H1 (cell line): Measurements from ENCODE around the gene BRI3BP. TPM values are rescaled to one million over a fixed set of nuclear protein-coding genes. Genes with fewer than 3 reads are reported as not detected.

ENCODE experiments used
- SAP30 ChIP-seq: fragments of 300-600 bp; sonication (generic); IDR thresholded peaks from 2 replicates; pipeline ENCODE4 v1.7.1; 2012; ENCODE audit warnings: low read length, moderate library complexity, mild to moderate bottlenecking, inconsistent platforms; ENCODE audit not compliant: insufficient read depth, insufficient replicate concordance
- TAF1 ChIP-seq: IDR thresholded peaks from 2 replicates; pipeline ENCODE4 v1.6.1; 2011; ENCODE audit warnings: mild to moderate bottlenecking, low read depth, low read length
- TCF12 ChIP-seq: IDR thresholded peaks from 2 replicates; pipeline ENCODE4 v1.6.1; 2011; ENCODE audit warnings: low read depth, mild to moderate bottlenecking, low read length
- YY1 ChIP-seq: IDR thresholded peaks from 2 replicates; pipeline ENCODE4 v1.6.1; 2011; ENCODE audit warnings: low read depth, mild to moderate bottlenecking, low read length
- polyA plus RNA-seq, 7 experiments: library from polyadenylated mRNA; depleted of rRNA in 3 of 7; stranded (reverse) in 5 of 7; unstranded in 2 of 7; fragments of >200 nt in 5 of 7; fragments of 200-250 nt in 2 of 7; gene quantifications; 1 replicate in 5 of 7; 2 replicates in 1 of 7; 4 replicates in 1 of 7; pipeline versions ENCODE4 v1.2.1 to v1.2.3, GENCODE V29; 2011 to 2013; ENCODE audit warnings: missing spikeins in 2 of 7, mixed read lengths in 2 of 7
- total RNA-seq: library from RNA; stranded (reverse); fragmentation: NEBNext Ultra II Directional; extraction: Animal tissue kit (Norgen Biotek cat#: 25700); gene quantifications from 2 replicates; pipeline ENCODE4 v1.2.1, GENCODE V29; 2021

Gene BRI3BP
- total and polyA plus RNA-seq, 2 of the 8 experiments (the other 6 are each of a cell fraction or from before 2014, with no cell fraction given) = 5.4 to 14.2 TPM

GRCh38 chr12:125005652-125006051 lies 12.2 kb downstream of the BRI3BP start (continued):
- TF ChIP-seq SAP30 = no peak
- no peak for TF ChIP-seq TCF12
- TF ChIP-seq TAF1 = no peak
- TF ChIP-seq YY1 = no peak
